ENCODE measurements around the gene RNF32.

The RNF32 gene

DNA sequence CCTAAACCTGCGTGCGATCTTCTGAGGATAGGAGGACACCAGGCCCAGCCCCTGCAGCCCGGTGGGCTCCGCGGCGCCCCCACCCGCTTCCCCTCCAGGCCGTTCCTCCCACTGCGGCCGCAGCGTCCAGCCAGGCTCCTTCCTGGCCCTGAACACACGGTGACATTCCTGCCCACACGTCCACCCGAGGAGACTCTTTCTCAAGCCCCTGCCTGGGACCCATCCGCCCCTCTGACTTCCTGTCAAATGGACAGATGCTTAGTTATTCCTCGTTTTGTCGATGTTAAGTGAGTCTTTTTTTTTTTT lies 32.4 kb upstream of the RNF32 start:
- H3K4me3 ChIP-seq (ENCODE audit: low read depth, low read length), result peak overlapping the region; percentile 43
- DNase-seq (ENCODE audit: low read depth), result no peak
- TF ChIP-seq, protein P1, sequence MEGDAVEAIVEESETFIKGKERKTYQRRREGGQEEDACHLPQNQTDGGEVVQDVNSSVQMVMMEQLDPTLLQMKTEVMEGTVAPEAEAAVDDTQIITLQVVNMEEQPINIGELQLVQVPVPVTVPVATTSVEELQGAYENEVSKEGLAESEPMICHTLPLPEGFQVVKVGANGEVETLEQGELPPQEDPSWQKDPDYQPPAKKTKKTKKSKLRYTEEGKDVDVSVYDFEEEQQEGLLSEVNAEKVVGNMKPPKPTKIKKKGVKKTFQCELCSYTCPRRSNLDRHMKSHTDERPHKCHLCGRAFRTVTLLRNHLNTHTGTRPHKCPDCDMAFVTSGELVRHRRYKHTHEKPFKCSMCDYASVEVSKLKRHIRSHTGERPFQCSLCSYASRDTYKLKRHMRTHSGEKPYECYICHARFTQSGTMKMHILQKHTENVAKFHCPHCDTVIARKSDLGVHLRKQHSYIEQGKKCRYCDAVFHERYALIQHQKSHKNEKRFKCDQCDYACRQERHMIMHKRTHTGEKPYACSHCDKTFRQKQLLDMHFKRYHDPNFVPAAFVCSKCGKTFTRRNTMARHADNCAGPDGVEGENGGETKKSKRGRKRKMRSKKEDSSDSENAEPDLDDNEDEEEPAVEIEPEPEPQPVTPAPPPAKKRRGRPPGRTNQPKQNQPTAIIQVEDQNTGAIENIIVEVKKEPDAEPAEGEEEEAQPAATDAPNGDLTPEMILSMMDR (conservative IDR thresholded peaks at IDR 0.05; ENCODE audit: low read depth, low read length), result no peak

- H3K4me3 ChIP-seq (ENCODE audit: low read depth, low read length), result no peak overlapping the region
- TF ChIP-seq, protein P1 (conservative IDR thresholded peaks at IDR 0.05; ENCODE audit: low read depth, low read length), result no peak
These were observed 31.3 kb upstream of the RNF32 start for GRCh38 chr7:156609010-156609877.

DNA sequence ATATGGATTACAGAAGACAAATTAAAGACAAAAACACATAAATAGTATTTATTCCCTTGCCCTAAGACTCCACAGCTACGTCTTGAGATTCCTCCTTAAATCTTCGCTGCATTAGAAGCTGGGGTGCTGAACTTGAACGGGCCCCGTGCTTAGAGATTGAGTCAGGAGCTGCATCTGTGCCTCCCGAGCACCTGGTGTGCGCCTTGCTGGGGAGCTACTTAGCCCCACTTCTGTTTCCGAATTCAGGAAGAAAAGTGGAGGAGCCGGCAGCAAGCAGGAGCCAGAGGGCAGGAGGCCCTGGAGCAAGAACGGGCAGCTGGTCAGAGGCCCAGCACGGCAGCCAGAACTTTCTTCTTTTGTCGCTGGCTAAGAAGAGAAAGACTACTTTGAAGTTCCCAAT lies 30.4 kb upstream of the RNF32 start:
- H3K4me3 ChIP-seq (ENCODE audit: low read depth, low read length), result no peak overlapping the region
- TF ChIP-seq, protein P1 (conservative IDR thresholded peaks at IDR 0.05; ENCODE audit: low read depth, low read length), result no peak
- DNase-seq (ENCODE audit: low read depth), result no peak

More at GRCh38 chr7:156609010-156609877, 31.3 kb upstream of the RNF32 start:
- no peak for DNase-seq (ENCODE audit: low read depth)

GRCh38 chr7:156610601-156611000 lies 30.0 kb upstream of the RNF32 start:
- no peak for DNase-seq (ENCODE audit: low read depth)
- TF ChIP-seq, protein P1 (conservative IDR thresholded peaks at IDR 0.05; ENCODE audit: low read depth, low read length), result no peak
- no peak overlapping the region for H3K4me3 ChIP-seq (ENCODE audit: low read depth, low read length)

DNA sequence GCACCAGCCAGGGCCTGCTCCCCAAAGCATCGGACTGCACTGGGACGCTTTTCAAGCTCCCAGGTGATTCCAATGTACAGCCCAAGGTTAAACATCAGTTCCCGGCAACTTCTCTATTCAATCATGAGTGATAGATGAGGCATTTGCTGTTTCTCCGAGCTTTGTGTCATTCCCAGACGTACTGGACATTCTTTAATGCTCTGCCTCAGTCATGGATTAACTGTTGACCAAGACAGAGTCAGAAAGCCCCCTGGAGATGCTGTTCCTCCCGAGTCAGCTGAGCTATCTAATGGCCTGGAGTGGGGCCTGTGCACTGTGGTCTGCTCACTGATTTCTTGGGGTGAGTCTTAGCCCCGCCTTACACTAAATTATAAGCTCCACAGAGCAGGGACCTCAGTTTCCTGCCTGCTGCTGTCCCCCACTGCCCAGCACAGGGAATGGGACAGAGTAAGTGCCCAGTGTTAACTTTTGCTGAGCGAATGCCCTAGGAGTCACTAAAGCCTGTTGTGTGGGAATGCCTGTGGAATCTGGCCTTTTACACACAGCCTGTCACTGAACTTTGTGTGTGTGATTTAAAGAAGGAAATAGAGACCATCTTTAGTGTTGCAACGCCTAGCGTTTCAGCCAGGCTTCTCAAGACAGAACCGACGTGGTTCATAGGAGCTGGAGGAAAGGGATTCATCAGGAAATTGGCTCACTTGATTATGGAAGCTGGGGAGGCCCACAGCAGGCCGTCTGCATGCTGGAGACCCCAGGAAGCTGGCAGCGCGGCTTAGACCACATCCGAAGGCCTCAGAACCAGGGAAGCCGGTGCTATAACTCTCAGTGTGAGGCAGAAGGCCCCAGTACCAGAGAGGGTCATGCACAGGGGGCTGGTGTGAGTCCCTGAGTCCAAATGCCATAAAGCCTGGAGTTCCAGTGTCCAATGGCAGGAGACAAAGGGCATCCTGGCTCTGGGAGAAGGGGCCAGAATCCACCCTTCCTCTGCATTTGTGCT lies 29.3 kb upstream of the RNF32 start:
- H3K4me3 ChIP-seq (ENCODE audit: low read depth, low read length), result no peak overlapping the region
- no peak for DNase-seq (ENCODE audit: low read depth)
- TF ChIP-seq, protein P1 (conservative IDR thresholded peaks at IDR 0.05; ENCODE audit: low read depth, low read length), result no peak

DNA sequence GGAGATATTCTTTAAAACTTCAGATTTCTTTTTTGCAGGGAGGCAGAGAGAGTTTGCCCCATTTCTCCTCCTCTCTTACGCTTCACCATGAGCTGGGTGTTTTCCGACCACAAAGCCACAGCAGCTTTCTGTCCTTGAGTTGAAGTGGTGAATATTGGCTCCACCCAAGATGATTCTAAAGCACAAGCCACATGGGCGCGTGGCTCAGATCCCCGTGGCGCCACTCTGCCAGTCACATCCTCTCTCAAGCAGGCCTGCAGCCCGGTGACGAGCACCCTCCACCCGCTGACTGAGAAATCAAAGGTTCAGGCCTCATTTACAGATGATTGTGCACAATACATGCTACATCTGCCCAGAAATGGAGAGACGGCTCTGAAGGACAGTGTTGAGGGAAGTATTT lies 27.6 kb upstream of the RNF32 start:
- no peak for DNase-seq (ENCODE audit: low read depth)
- no peak overlapping the region for H3K4me3 ChIP-seq (ENCODE audit: low read depth, low read length)
- TF ChIP-seq, protein P1 (conservative IDR thresholded peaks at IDR 0.05; ENCODE audit: low read depth, low read length), result no peak

Data from choroid plexus epithelial cell (primary cell).